ENCODE data around the gene TEC. TPM values are rescaled to one million over a fixed set of nuclear protein-coding genes. Genes with fewer than 3 reads are reported as not detected.
"Not testable (repeated sequence)": the region's sequence is repeated elsewhere in the genome, so short reads cannot be mapped to it uniquely, and the experiment has no call there.

Gene TEC
- polyA plus RNA-seq, 1 of the 3 experiments (the other 2 are of a cell fraction), result 0.85 TPM

DNA sequence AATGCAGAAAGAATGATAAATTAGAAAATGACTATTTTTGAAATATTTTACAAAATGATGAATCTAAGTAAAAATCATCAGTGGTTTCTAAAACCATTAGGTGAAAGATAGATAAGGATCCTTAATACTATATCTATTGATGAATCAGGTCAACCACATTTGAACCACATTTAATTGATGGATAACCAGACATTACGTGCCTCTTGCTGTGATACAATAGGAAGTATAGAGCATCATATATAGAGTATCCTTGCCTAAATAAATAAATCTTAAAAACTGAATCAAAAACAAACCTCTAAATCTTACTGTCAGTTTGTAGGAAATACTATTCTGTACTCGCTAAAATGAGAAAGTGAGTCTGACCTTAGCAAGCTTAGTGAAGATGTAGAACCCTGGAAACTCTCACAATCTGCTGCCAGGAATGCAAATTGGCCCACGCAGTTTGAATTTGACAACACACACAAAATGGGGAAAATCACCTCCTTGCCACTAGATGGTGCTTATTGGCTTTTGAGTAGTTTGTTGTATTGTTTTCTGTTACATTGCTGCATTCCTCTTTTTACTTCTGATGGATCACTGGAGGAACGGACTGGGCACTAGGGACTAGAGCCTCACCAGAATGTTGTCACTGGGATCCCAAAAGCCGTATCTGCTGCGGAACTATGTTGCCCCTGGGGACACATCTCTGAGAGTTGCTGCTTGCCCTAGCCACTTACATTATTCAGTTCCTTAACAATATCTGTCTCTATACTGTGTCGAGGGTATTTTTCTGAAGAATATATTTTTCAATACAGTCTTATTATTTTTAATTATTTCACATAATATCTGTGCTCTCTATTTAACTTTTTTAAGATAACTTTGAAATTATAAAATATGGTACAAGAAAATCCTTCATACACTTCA, 46.3 kb upstream of the TEC start:
- no peak overlapping the region for H3K27ac ChIP-seq (ENCODE audit: low read depth in 2 of 2, low read length in 1 of 2)
- no peak overlapping the region; a peak in 1 of 4 replicates for H3K4me3 ChIP-seq (ENCODE audit: low read depth in 2 of 2, low read length in 1 of 2)
- CTCF ChIA-PET, result interaction anchor here (0.6 to 1.2 kb wide), 6 partner anchors 8 to 230 kb away, joined by 3 to 4 read pairs (median 4); no protein-coding TSS in a partner anchor
- no peaks in the 10 kb centered on the region for H3F3A ChIP-seq (replicated peaks; ENCODE audit: insufficient read depth)
- POLR2A ChIA-PET, result no interaction called here
- H3K36me3 ChIP-seq (replicated peaks in 1 of 2; ENCODE audit: control insufficient read depth in 1 of 2, insufficient read depth in 2 of 2, low read length in 1 of 2), result no peaks in the 10 kb centered on the region
- H3K9me3 ChIP-seq, result no peaks in the 10 kb centered on the region
- no peaks in the 10 kb centered on the region for H3K79me2 ChIP-seq (ENCODE audit: insufficient read depth)
- peak overlapping the region; percentile 52 for H2AFZ ChIP-seq (ENCODE audit: low read depth)
- H3K4me1 ChIP-seq (ENCODE audit: control insufficient read depth in 1 of 2, insufficient read depth in 2 of 2, low read depth in 1 of 2, low read length in 1 of 2), result no peaks in the 10 kb centered on the region
- H3K27me3 ChIP-seq (ENCODE audit: insufficient read depth), result no peaks in the 10 kb centered on the region
- H4K20me1 ChIP-seq (ENCODE audit: insufficient read depth), result no peaks in the 10 kb centered on the region
- H3K9ac ChIP-seq, result no peak overlapping the region
- no peak overlapping the region for H3K4me2 ChIP-seq
- no peaks in the 10 kb centered on the region for H3K9me2 ChIP-seq
- TF ChIP-seq, protein P1, sequence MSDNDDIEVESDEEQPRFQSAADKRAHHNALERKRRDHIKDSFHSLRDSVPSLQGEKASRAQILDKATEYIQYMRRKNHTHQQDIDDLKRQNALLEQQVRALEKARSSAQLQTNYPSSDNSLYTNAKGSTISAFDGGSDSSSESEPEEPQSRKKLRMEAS (IDR thresholded peaks at IDR 0.05; ENCODE audit: low read depth), result no peak
- TF ChIP-seq RAD21 (IDR thresholded peaks at IDR 0.05; ENCODE audit: low read length) (peak; percentile 81), FOSL2 (IDR thresholded peaks at IDR 0.05; ENCODE audit: borderline replicate concordance, low read depth) (no peak), SMC3 (IDR thresholded peaks at IDR 0.05; ENCODE audit: low read depth, low read length) (peak; percentile 66; the same call in 1 of the 2 replicates)
- TF ChIP-seq, protein P2, sequence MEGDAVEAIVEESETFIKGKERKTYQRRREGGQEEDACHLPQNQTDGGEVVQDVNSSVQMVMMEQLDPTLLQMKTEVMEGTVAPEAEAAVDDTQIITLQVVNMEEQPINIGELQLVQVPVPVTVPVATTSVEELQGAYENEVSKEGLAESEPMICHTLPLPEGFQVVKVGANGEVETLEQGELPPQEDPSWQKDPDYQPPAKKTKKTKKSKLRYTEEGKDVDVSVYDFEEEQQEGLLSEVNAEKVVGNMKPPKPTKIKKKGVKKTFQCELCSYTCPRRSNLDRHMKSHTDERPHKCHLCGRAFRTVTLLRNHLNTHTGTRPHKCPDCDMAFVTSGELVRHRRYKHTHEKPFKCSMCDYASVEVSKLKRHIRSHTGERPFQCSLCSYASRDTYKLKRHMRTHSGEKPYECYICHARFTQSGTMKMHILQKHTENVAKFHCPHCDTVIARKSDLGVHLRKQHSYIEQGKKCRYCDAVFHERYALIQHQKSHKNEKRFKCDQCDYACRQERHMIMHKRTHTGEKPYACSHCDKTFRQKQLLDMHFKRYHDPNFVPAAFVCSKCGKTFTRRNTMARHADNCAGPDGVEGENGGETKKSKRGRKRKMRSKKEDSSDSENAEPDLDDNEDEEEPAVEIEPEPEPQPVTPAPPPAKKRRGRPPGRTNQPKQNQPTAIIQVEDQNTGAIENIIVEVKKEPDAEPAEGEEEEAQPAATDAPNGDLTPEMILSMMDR (IDR thresholded peaks at IDR 0.05), result peak; percentile 74
- TF ChIP-seq, protein P3, sequence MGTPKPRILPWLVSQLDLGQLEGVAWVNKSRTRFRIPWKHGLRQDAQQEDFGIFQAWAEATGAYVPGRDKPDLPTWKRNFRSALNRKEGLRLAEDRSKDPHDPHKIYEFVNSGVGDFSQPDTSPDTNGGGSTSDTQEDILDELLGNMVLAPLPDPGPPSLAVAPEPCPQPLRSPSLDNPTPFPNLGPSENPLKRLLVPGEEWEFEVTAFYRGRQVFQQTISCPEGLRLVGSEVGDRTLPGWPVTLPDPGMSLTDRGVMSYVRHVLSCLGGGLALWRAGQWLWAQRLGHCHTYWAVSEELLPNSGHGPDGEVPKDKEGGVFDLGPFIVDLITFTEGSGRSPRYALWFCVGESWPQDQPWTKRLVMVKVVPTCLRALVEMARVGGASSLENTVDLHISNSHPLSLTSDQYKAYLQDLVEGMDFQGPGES (IDR thresholded peaks at IDR 0.05; ENCODE audit: low read depth, low read length), result no peak
- DNase-seq, result peak; percentile 60
- 43% methylated on average over 7 of the region's 7 CpGs for WGBS (ENCODE audit: low lambda C conversion rate)

DNA sequence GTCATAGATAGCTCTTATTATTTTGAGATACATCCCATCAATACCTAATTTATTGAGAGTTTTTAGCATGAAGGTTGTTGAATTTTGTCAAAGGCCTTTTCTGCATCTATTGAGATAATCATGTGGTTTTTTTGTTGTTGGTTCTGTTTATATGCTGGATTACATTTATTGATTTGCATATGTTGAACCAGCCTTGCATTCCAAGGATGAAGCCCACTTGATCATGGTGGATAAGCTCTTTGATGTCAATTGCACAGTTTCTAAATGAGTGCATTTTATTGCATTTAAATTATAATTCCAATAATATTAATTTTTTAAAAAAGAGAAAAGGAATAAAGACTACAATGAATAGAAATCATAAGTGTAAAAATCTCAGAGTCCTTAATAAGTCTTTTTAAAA, 45.1 kb upstream of the TEC start:
- H3K4me2 ChIP-seq; H3K4me3 ChIP-seq (ENCODE audit: low read depth in 2 of 2, low read length in 1 of 2); H4K20me1 ChIP-seq (ENCODE audit: insufficient read depth); H3K9me2 ChIP-seq; H3K79me2 ChIP-seq (ENCODE audit: insufficient read depth); H3K4me1 ChIP-seq (ENCODE audit: control insufficient read depth in 1 of 2, insufficient read depth in 2 of 2, low read depth in 1 of 2, low read length in 1 of 2); H3F3A ChIP-seq (replicated peaks; ENCODE audit: insufficient read depth); H3K36me3 ChIP-seq (replicated peaks in 1 of 2; ENCODE audit: control insufficient read depth in 1 of 2, insufficient read depth in 2 of 2, low read length in 1 of 2); POLR2A ChIA-PET; H3K27ac ChIP-seq (ENCODE audit: low read depth in 2 of 2, low read length in 1 of 2); H3K9ac ChIP-seq; H3K27me3 ChIP-seq (ENCODE audit: insufficient read depth); DNase-seq; H2AFZ ChIP-seq (ENCODE audit: low read depth); H3K9me3 ChIP-seq: not testable (repeated sequence)
- CTCF ChIA-PET, result interaction anchor here (1.2 kb wide), 1 partner anchor 10 kb away, joined by 3 read pairs; no protein-coding TSS in a partner anchor

All from SK-N-SH (cell line).